KMS-11 (cell line): ENCODE results near the gene PGBD5.
"Not testable (repeated sequence)": the region's sequence is repeated elsewhere in the genome, so short reads cannot be mapped to it uniquely, and the experiment has no call there.

Experiments
- H2AFZ ChIP-seq: fragments of 200-600 bp; sonication (generic); 2 replicates; pipeline ENCODE4 v1.6.1; 2016; ENCODE audit warnings: antibody characterized with exemption, mixed run types, low read depth
- H3K27ac ChIP-seq: fragments of 200-600 bp; sonication (generic); 2 replicates; pipeline ENCODE4 v1.6.1; 2016; ENCODE audit warnings: mild to moderate bottlenecking, mixed run types
- H3K27me3 ChIP-seq: fragments of 200-600 bp; sonication (generic); 2 replicates; pipeline ENCODE4 v1.6.1; 2017; ENCODE audit warnings: mild to moderate bottlenecking, low read depth, mixed run types, moderate library complexity; ENCODE audit not compliant: insufficient read depth
- H3K36me3 ChIP-seq: fragments of 200-600 bp; sonication (generic); 2 replicates; pipeline ENCODE4 v1.6.1; 2017; ENCODE audit warnings: mild to moderate bottlenecking, mixed run types; ENCODE audit not compliant: insufficient read depth
- H3K4me1 ChIP-seq: fragments of 200-600 bp; sonication (generic); 2 replicates; pipeline ENCODE4 v1.6.1; 2016; ENCODE audit warnings: mild to moderate bottlenecking, low read depth, mixed run types; ENCODE audit not compliant: poor library complexity, severe bottlenecking
- H3K4me2 ChIP-seq: fragments of 200-600 bp; sonication (generic); 2 replicates; pipeline ENCODE4 v1.7.0; 2016; ENCODE audit warnings: mild to moderate bottlenecking, mixed run types
- H3K4me3 ChIP-seq: fragments of 200-600 bp; sonication (generic); IDR thresholded peaks from 2 replicates; pipeline ENCODE4 v1.6.1; 2017; ENCODE audit warnings: low read depth, low read length, mixed read lengths; ENCODE audit not compliant: insufficient read depth
- H3K79me2 ChIP-seq: fragments of 200-600 bp; sonication (generic); 2 replicates; pipeline ENCODE4 v1.6.1; 2016; ENCODE audit warnings: low read depth, mixed run types; ENCODE audit not compliant: insufficient read depth
- H3K9ac ChIP-seq: fragments of 200-600 bp; sonication (generic); 2 replicates; pipeline ENCODE4 v1.6.1; 2016; ENCODE audit warnings: mild to moderate bottlenecking, mixed run types
- H4K20me1 ChIP-seq: fragments of 200-600 bp; sonication (generic); 2 replicates; pipeline ENCODE4 v1.6.1; 2016; ENCODE audit warnings: mild to moderate bottlenecking, mixed run types; ENCODE audit not compliant: insufficient read depth
- CTCF ChIP-seq: fragments of 200-600 bp; sonication (generic); conservative IDR thresholded peaks from 2 replicates; pipeline ENCODE4 v1.6.1; 2017; ENCODE audit warnings: low read depth, mild to moderate bottlenecking, antibody characterized with exemption, low read length, moderate library complexity, mixed read lengths

Gene PGBD5

GRCh38 chr1:230421481-230421880 is 4.7 kb downstream of the PGBD5 start:
- no peak overlapping the region for H3K9ac ChIP-seq

GRCh38 chr1:230420372-230420771 is 5.8 kb downstream of the PGBD5 start:
- not testable (repeated sequence) for H3K4me1 ChIP-seq, H3K27ac ChIP-seq, H3K27me3 ChIP-seq

More at GRCh38 chr1:230421481-230421880, 4.7 kb downstream of the PGBD5 start:
- Histone ChIP-seq H3K79me2 (no peaks in the 10 kb centered on the region), H3K4me1 (no peaks in the 10 kb centered on the region), H3K4me3 (no peak overlapping the region), H3K36me3 (no peaks in the 10 kb centered on the region), H4K20me1 (no peaks in the 10 kb centered on the region), H2AFZ (no peak overlapping the region), H3K27me3 (no peaks in the 10 kb centered on the region), H3K4me2 (no peak overlapping the region), H3K27ac (no peak overlapping the region)
- TF ChIP-seq CTCF, result no peak

GRCh38 chr1:230416430-230416829 is 9.7 kb downstream of the PGBD5 start:
- H4K20me1 ChIP-seq, result no peaks in the 10 kb centered on the region
- no peaks in the 10 kb centered on the region for H3K27me3 ChIP-seq
- H3K36me3 ChIP-seq, result no peaks in the 10 kb centered on the region
- H3K4me1 ChIP-seq, result no peaks in the 10 kb centered on the region
- H3K9ac ChIP-seq, result no peak overlapping the region
- no peak overlapping the region for H3K4me2 ChIP-seq
- no peak overlapping the region for H3K27ac ChIP-seq
- no peaks in the 10 kb centered on the region for H3K79me2 ChIP-seq
- H2AFZ ChIP-seq, result no peak overlapping the region
- no peak overlapping the region for H3K4me3 ChIP-seq
- no peak for TF ChIP-seq CTCF

More at GRCh38 chr1:230420372-230420771, 5.8 kb downstream of the PGBD5 start:
- not testable (repeated sequence) for H3K9ac ChIP-seq, H3K4me3 ChIP-seq, H4K20me1 ChIP-seq, H3K79me2 ChIP-seq, H3K36me3 ChIP-seq, H3K4me2 ChIP-seq, H2AFZ ChIP-seq

- no peaks in the 10 kb centered on the region for H3K27me3 ChIP-seq
- no peak overlapping the region for H3K4me2 ChIP-seq
- no peaks in the 10 kb centered on the region for H3K79me2 ChIP-seq
- no peaks in the 10 kb centered on the region for H4K20me1 ChIP-seq
- H3K4me3 ChIP-seq, result no peak overlapping the region
- no peaks in the 10 kb centered on the region for H3K36me3 ChIP-seq
- no peak for TF ChIP-seq CTCF
- H3K27ac ChIP-seq, result no peak overlapping the region
- H3K4me1 ChIP-seq, result no peaks in the 10 kb centered on the region
- no peak overlapping the region for H3K9ac ChIP-seq
- H2AFZ ChIP-seq, result no peak overlapping the region
These were observed 10.6 kb downstream of the PGBD5 start for GRCh38 chr1:230415405-230416132.

GRCh38 chr1:230414694-230415093 is 11.4 kb downstream of the PGBD5 start:
- H3K36me3 ChIP-seq, result no peaks in the 10 kb centered on the region
- no peak for TF ChIP-seq CTCF
- H3K9ac ChIP-seq, result no peak overlapping the region
- no peak overlapping the region for H3K27ac ChIP-seq
- no peak overlapping the region for H3K4me3 ChIP-seq
- H3K4me2 ChIP-seq, result no peak overlapping the region
- H3K4me1 ChIP-seq, result no peaks in the 10 kb centered on the region
- no peak overlapping the region for H2AFZ ChIP-seq
- H4K20me1 ChIP-seq, result no peaks in the 10 kb centered on the region
- no peaks in the 10 kb centered on the region for H3K79me2 ChIP-seq
- H3K27me3 ChIP-seq, result no peaks in the 10 kb centered on the region
